Right lung (tissue), 10 donors: ENCODE data around the gene STARD5. TPM values are rescaled to one million over a fixed set of nuclear protein-coding genes. Genes with fewer than 3 reads are reported as not detected.
"Not testable (repeated sequence)": the region's sequence is repeated elsewhere in the genome, so short reads cannot be mapped to it uniquely, and the experiment has no call there.

Source experiments
- DNase-seq, 2 donors: peaks; one replicate each; pipeline ENCODE4 v3.0.0-alpha.2; 2013
- long read RNA-seq, 8 donors: transcript quantifications; one replicate each; lab custom pipeline, GENCODE V29; 2026
- polyA plus RNA-seq, 5 donors: library from polyadenylated mRNA; unstranded; fragments of 120-200 nt; gene quantifications; one replicate each; pipeline versions ENCODE4 v1.2.1 to v1.2.3, GENCODE V29; 2013; ENCODE audit warnings: inconsistent platforms in 1 of 5, low replicate concordance in 1 of 5; ENCODE audit not compliant: insufficient read length in 5 of 5, insufficient read depth in 1 of 5

STARD5 gene, protein sequence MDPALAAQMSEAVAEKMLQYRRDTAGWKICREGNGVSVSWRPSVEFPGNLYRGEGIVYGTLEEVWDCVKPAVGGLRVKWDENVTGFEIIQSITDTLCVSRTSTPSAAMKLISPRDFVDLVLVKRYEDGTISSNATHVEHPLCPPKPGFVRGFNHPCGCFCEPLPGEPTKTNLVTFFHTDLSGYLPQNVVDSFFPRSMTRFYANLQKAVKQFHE
- 1 to 10 TPM; 4.2 to 6.1 (median 4.8) TPM for polyA plus RNA-seq
- long read RNA-seq, donor 1, full-length matches to known transcripts: 2 of 2 reads
- long read RNA-seq, donor 1, partial matches to known transcripts: 0 of 2 reads
- long read RNA-seq, donor 1, other reads (novel, unspliced or antisense): 0 of 2 reads
- long read RNA-seq, donor 2, full-length matches to known transcripts: 1 of 1 reads
- long read RNA-seq, donor 2, partial matches to known transcripts: 0 of 1 reads
- long read RNA-seq, donor 2, other reads (novel, unspliced or antisense): 0 of 1 reads
- long read RNA-seq, donor 3, full-length matches to known transcripts: 4 of 4 reads
- long read RNA-seq, donor 3, partial matches to known transcripts: 0 of 4 reads
- long read RNA-seq, donor 3, other reads (novel, unspliced or antisense): 0 of 4 reads
- long read RNA-seq, donor 4, full-length matches to known transcripts: 2 of 2 reads
- long read RNA-seq, donor 4, partial matches to known transcripts: 0 of 2 reads
- long read RNA-seq, donor 4, other reads (novel, unspliced or antisense): 0 of 2 reads
- long read RNA-seq, donor 5: 0 reads
- long read RNA-seq, donor 6, partial matches to known transcripts: 0 of 1 reads
- long read RNA-seq, donor 6, other reads (novel, unspliced or antisense): 0 of 1 reads
- long read RNA-seq, donor 7, full-length matches to known transcripts: 1 of 1 reads
- long read RNA-seq, donor 7, partial matches to known transcripts: 0 of 1 reads
- long read RNA-seq, donor 7, other reads (novel, unspliced or antisense): 0 of 1 reads
- long read RNA-seq, donor 8: 0 reads

DNA sequence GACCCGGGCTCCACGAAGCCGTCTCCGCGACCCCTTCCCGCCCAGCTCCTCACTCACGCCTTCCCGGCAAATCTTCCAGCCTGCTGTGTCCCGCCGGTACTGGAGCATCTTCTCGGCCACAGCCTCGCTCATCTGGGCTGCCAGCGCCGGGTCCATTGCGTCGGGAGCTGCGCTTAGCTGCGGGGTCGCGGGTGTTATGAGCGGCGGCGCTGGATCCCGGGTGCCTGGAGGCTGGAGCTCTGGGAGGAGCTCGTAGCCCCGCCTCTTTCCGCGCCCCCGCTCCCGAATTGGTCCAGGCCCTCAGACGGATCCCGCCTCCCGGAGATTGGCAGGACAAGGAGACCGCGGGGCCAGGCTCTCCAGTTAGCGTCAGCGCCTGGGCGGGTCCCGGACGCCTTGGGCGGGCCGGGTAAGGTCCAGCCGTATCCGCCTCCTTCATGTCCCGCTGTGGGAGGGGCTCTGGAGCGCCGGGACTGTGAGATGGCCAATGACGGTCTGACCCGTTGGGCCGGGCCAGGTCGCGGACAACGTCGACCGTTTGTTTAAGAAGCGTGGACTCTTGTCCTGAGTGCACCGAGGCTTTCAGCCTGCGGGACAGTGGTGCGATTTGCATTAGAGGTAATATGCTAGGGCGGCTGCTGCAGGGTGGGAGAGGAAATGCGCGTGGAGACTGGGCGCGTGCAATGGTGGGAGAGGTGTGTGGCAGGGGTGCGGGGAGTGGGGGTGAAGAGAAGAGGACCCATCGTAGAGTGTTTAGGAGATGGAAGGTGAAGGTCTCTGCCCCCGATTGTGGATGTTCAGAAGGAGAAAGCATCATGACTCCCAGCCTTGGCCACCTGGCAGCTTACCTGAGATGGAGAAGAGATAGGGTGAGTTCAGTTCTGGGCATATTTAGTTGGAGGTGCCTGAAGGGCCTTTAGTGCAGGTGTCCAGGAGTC lies at the start of gene STARD5:
TSS of gene STARD5 (minus strand) at position 198 of the 938 bp plus-strand sequence. CDS start at position 156, 42 bp downstream.
- peak; percentile 96 to 98 for DNase-seq

DNA sequence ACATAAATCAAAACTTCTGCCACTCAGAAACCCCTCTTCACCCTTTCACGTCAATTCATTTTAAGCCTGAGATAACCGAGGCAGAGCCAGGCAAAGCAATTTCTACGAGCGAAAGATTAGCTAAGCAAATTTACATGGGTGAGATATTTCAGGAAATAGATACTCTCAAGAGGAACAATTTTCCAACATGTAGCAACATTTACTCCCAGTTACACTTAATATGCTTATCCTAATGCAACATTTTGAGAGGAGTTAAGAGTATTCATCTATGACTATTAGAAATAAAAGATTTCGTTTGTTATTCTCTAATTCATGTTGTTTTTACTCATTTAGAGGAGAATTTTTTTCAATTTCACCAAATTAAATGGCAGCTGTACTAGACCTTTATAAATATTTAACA lies 49.2 kb upstream of the STARD5 start:
- no peak for DNase-seq

DNA sequence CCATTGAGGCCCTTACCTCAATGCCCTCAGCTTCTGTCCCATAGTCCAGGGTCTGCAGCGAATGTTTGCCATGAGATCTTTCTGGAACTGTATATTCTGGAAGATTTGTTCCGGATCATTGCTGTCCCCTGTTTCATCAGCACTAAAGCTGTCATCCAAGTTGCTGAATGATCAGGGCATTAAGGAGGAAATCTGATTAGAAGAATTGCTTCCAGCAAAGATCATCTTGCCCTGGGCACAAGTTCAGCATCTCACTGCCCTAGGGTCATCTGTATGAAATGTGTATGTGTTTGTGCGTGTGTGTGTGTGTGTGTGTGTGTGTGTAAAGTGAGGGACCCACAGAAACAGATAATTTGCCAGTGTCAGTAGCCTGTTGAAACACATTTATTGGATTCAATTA lies 48.6 kb upstream of the STARD5 start:
- DNase-seq: no peak

DNA sequence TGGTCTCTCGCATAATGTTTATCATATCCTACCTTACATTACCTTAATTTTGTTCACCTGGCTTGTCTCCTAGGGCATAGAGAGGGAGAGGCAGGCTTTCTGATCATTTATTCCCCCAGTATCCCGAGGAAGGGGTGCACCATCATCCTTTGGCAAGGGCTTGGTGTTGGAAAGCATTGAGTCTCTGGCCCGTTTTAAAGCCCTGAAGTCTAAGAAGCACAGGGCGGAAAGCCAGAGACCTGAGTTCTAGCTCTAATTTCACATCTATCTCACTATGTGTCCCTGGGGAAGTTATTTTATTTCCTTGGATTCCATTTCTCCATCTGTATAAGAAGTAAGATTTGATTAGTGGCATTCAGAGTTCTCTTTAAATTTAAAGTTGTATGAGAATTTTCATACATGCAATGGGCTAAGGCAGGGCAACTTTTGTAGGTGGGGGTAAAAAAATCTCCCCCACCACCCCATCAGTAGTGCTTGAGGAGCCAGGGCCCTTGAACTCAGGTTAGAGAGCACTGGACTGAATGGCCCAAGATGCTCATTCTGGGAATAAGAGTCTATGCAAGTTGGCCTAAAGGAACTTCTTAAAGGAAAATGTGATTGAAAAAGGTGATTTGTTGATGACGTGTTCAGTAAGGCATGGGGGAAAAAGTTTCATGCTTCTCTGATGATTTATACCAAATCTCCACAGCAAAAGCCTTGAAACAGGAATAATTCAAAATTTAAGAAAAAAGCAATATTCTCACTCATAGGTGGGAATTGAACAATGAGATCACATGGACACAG lies 40.0 kb upstream of the STARD5 start:
- no peak for DNase-seq

DNA sequence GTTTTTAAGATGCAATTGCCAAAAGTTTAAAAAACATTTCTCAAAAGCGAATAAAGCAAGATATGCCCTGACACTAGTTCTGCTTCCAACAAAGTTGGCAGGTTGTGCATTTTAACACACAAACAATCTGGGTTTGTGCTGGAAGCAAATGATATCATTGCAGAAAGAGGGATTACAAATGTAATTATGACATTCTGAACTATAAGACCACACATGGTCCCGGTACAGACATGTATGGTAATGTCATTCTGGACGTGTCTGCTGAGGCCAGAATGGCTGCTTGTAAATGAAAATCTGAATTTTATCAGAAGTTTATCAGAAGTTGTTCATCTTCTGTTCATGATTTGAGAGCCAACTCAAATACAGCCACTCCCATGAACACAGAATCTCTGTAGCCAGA lies 39.3 kb upstream of the STARD5 start:
- DNase-seq: no peak

DNA sequence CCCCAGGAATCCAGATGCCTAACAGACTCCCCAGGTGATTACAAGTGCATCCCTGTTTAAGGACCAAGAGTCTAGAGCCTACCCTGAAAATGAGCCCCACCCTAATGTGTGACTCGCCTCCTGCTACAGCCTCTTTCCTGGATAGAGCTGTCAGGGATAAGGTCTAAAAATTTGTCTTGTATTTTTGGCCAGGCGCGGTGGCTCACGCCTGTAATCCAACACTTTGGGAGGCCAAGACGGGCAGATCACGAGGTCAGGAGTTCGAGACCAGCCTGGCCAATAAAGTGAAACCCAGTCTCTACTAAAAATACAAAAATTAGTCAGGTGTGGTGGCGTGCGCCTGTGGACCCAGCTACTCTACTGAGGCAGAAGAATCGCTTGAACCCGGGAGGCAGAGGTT lies 38.8 kb upstream of the STARD5 start:
- no peak for DNase-seq

DNA sequence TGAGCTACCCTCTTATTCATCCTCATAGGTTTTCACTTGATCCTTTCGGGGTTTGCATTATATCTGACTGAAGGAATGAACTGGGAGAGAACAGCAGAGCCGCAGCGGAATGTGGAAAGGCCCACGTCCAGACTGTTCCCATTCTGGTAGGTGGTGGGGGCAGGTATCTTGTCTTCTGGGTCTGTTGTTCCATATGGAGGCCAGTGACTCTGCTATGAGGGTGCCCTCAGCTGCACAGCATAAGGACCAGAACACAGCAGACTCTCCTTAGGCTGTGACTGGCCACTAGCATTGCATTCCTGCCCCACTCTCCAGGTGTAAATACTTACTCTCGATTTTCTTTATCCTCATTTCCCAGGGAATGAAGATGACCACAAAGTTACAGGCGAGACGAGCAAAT lies 38.0 kb upstream of the STARD5 start:
- DNase-seq: no peak

DNA sequence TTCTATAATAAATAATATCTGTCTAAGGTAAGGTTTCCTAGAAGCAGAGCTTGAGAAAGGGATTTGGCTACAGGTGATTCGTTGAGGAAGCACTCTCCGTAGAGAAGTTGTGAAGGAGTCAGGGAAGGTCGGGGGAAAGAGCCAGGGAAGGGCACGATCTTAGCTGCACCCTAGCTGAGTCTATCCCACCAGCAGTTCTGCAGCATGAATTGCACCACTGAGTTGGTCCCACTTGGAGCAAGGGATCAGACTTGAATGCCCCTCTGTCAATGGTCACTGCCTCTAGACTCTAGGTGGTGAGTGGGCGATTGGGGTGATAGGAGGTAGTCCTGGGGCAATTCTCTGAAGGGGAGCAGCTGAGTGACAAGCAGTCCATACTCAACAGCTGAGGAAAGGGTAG lies 36.5 kb upstream of the STARD5 start:
- DNase-seq: no peak

DNA sequence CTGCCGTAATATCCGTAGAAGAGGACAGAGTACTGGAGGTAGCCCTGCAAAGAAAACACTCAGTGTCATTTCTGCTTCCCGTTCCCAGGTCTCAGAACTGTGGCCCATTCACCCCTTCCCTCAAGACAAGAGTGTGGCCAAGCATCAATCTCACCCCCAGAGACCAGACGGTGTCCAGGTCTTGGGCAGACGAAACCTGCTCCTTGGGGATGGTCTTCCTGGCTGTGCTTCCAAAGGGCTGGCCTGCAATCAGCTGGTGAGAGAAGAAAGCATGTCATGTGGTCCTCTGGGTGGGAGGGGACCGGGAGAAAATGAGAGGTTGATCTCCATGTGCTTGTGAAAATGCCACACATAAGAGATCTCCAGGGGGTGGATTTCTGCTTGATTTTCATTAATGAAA lies 34.3 kb upstream of the STARD5 start:
- no peak for DNase-seq

DNA sequence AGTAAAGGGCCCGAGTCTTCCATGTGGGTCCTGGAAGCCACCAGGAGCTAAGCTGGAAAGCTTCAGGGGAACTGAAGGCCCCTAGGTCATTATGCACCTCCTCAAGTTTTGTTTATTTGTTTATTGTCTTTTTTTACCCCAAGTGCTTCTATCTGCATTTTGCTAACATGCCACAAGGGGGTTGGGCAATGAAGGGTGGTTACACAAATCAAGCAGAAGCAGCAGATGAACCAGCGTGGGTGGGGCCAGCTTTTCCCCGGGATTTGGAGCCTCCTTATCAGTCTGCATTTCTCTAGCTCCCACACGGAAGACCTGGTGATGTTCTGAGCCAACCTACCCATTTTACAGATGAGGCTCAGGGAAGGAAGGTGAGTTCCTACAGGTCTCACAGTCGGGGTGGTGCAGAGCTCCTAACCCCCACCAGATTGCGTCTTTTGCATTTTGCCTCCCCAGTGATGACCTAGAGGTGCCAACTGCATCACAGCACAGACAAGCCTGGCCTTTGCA lies 33.3 kb upstream of the STARD5 start:
- DNase-seq: no peak

DNA sequence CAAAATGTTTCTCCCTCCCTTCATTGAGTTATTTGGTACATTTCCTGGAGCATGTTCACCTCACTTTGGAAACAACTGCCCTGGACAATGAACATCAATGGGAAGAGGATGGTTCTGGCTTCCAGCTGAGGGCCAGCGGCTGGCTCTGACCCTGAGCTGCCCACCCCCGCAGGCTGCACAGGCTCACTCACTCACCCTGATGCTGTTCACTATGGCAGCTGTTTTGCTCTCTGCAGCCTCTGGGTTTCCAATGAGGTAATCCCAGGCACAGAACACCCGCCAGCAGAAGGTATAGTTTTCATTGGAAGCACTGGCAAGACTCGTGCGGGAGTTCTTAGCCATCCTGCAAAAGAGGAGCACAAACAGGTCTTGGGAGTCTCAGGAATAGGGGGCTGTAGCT lies 32.3 kb upstream of the STARD5 start:
- DNase-seq: no peak

DNA sequence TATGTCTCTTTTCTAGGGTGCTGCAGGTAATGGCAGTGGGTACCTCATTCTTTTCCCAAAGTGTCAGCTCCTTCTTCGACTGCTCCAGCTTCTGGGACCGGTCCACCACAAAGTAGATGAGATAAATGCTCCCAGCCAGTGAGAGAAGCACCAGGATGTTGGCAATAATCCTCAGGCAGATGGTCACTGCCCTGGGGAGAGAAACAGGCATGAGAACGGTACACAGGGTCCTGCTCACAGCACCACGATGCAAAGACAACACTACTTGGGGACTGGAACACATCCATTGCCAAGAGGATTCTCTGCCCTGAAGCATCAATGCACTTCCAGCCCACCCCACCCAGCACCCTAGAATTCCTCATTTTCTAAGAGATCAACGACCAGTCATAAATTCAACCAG lies 27.7 kb upstream of the STARD5 start:
- DNase-seq: no peak

DNA sequence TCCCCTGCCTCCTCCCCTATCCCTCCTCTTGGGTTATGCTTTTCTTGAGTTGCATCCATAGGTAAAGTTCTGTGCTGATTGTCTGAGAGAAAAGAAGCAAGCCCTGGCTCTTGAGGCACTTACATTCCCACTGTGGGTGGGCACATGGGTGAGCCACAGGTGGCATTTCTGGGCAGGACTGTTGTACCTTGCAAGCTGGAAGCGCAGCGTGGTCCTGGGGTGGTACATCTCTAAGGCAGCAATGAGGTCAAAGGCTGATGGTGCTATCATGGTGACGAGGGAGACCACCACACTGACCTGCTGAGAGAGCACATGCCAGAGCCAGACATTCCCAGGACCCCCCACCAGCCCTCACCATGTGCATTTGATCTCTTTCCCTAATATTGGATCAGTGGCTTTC lies 25.3 kb upstream of the STARD5 start:
- DNase-seq: no peak

DNA sequence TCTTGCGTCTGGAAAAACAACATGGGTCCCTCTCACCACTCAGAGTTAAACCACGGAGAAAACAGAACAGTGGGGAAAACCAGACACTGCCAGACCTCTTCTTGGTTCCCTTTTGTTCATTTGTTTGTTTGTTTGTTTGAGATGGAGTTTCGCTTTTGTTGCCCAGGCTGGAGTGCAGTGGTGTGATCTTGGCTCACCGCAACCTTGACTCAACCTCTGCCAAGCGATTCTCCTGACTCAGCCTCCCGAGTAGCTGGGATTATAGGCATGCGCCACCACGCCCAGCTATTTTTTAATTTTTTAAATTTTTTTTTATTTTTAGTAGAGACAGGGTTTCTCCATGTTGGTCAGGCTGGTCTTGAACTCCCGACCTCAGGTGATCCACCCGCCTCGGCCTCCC lies 24.8 kb upstream of the STARD5 start:
- DNase-seq: not testable (repeated sequence)

DNA sequence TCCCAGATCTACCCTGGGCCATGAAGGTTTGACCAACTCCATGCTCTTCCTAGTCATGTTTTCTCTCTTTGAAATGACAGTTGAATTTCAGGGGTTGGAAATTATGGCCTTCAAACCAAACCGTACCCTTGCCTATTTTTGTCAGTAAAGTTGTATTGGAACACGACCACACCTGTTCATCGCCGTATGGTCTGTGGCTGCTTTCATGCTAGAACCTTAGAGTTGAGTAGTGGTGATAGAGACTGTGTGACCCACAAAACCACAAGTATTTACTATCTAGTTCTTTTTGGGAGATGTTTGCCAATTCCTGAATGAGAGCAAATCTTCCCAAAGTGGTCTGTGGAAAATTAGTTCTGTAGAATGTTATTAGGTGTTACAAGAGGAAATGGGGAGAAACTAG lies 24.0 kb upstream of the STARD5 start:
- DNase-seq: no peak

DNA sequence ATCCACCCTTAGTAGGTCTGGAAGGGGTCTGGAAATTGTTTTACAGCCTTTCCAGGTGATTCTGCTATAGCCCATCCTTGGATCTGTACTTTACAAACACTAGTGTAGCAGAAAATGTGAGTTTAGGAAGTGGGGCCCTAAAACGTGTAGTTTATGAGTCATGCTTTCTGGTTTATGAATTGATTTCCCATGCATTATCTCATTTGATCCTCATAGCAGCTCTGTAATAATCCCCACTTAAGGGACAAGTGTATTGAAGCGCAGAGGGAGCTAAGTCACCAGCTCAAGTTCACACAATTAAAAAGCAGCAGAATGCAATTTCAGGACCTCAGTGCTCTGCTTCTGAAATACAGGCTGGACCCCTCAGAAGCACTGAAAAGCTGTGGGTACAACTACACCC lies 22.7 kb upstream of the STARD5 start:
- DNase-seq: no peak

DNA sequence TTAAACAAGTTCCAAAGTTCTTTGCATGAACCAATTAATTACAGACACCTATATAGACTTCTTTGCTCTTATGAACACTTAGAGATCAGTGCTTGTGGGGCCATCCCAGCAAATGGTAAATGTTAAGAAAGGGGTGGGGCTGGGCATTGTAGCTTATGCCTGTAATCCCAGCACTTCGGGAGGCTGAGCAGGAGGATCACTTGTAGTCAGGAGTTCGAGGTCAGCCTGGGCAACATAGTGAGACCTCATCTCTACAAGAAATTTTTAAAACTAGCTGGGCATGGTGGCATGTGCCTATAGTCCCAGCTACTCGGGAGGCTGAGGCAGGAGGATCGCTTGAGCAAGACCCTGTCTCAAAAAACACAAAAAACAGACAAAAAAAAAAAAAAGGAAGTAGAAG lies 19.4 kb upstream of the STARD5 start:
- DNase-seq: no peak

DNA sequence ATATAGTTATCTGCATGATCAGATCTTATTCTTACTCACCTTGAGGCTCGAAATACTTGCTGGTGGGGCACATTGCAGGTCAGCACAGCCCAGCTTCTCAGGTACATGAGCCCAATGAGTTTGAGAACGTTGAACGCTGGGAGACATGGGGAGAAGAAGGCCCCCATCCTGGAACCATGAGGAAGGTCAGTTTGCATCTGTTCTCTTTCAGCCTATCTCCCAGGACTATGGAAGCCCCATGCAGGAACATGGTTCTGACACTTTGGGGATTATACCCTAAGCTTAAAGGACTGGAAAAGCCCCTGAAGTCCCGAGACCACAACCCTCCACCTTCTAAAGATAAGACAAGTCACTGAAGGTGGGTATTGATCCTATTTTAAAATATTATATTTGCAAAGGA lies 17.4 kb upstream of the STARD5 start:
- DNase-seq: no peak

DNA sequence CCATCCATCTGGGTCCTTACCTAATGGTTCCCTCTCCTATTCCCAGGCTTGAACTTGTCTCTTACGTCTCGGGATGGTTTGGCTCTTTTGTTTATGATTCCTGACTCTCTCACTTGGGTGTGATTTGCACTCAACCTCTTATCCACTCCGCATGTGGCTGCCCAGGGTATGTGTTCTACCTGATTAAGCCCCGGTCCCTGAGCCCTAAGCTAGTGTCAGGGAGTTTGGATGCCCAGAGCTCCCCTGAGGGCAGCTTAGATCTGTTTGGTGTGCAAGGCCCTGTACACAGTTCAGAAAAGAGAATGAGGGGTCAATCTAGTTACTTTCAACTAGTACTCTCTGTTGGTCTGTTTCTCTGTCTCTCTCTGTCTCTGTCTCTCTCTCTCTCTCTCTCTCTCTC lies 15.9 kb upstream of the STARD5 start:
- no peak for DNase-seq

DNA sequence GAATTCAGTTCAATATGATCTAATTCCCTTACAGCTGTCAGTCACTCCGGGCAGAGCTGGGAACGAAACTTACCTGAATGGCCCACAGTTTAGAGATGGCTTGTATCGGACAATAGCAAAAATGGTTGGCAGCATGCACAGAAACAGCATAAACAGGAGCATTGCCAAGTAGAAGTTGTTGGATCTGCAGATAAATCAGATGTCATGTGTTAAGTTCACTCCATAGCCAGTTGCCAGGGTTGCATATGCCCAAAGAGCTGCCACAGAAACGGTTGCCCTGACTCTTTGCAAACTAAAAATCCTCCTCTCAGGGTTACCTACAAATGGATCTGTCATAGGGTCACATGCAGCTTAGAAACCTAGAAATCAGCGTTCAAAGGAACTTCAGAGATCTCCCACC lies 15.4 kb upstream of the STARD5 start:
- no peak for DNase-seq
